Left ventricle myocardium inferior (tissue), 1 donor: ENCODE results near the gene SLC38A8. TPM values are rescaled to one million over a fixed set of nuclear protein-coding genes. Genes with fewer than 3 reads are reported as not detected.
A peak's percentile ranks its signal among the peaks of the same experiment; 100 is the strongest.

ENCODE experiments used
- DNase-seq: peaks from one replicate; pipeline ENCODE4 v3.0.0-alpha.2; 2020
- H3K27ac ChIP-seq: fragments of 200-600 bp; replicated peaks from 2 replicates; pipeline ENCODE4 v1.8.0; 2021
- H3K27me3 ChIP-seq: fragments of 200-600 bp; 2 replicates; pipeline ENCODE4 v1.8.0; 2021; ENCODE audit warnings: low read depth
- H3K36me3 ChIP-seq: fragments of 200-600 bp; 2 replicates; pipeline ENCODE4 v1.8.0; 2021
- H3K4me1 ChIP-seq: fragments of 200-600 bp; 2 replicates; pipeline ENCODE4 v1.8.0; 2021
- H3K4me3 ChIP-seq: fragments of 200-600 bp; 2 replicates; pipeline ENCODE4 v1.8.0; 2021; ENCODE audit warnings: mild to moderate bottlenecking, moderate library complexity
- H3K9me3 ChIP-seq: fragments of 200-600 bp; replicated peaks from 2 replicates; pipeline ENCODE4 v1.8.0; 2021
- CTCF ChIP-seq: fragments of 200-600 bp; IDR thresholded peaks from 2 replicates; pipeline ENCODE4 v1.8.0; 2021; ENCODE audit warnings: antibody characterized with exemption, mild to moderate bottlenecking, borderline replicate concordance
- intact Hi-C: fragments of 100-400 bp; cut with micrococcal nuclease; formaldehyde crosslinking; loops from one replicate; pipeline ENCODE4 v1.11.0; 2022
- total RNA-seq: library from RNA; stranded (reverse); fragmentation: NEBNext Ultra II Directional; extraction: Animal tissue kit (Norgen Biotek cat#: 25700); gene quantifications from one replicate; pipeline ENCODE4 v1.2.1, GENCODE V29; 2021
- donor health status: DM: no; HTN: yes; CAD: no; lungs with severe emphysema.

Gene SLC38A8
- total RNA-seq, 1 donor from 2014 or later = not detected

- intact Hi-C loops = loop anchor here (10.0 kb wide), 1 partner anchor 102 kb away; the partner anchor contains the start of gene TAF1C
- Histone ChIP-seq H3K27ac (peak overlapping the region; percentile 11), H3K36me3 (peaks cover 80% of the 10 kb centered on the region), H3K9me3 (no peaks in the 10 kb centered on the region), H3K4me3 (no peak overlapping the region), H3K27me3 (no peaks in the 10 kb centered on the region), H3K4me1 (peaks cover 58% of the 10 kb centered on the region)
- no peak for TF ChIP-seq CTCF
- no peak for DNase-seq
Observed at GRCh38 chr16:84082835-84083569, 40.4 kb upstream of the SLC38A8 start.

DNA sequence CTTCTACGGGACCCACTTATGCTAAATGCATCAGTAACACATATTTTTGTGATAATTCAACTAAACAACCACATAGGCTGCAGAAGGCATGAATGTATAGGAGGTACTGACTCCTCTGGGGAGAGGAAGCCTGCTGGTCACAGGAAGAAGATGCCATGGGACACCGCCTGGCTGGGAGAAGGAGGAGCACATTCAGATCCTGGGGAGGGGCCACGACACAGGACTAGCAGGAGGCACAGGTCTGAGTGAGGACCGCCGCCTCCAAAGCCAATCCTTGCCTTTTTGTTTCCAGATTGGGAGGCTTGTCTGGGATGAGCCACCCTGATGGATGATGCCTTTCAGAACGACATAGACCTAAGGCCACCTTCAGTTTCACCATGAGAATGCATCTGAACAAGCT lies 39.5 kb upstream of the SLC38A8 start:
- Histone ChIP-seq H3K27ac (no peak overlapping the region), H3K36me3 (peaks cover 77% of the 10 kb centered on the region), H3K9me3 (no peaks in the 10 kb centered on the region), H3K27me3 (no peaks in the 10 kb centered on the region), H3K4me1 (peaks cover 49% of the 10 kb centered on the region), H3K4me3 (no peak overlapping the region)
- TF ChIP-seq CTCF = no peak
- intact Hi-C loops = loop anchor here (10.0 kb wide), 1 partner anchor 103 kb away; the partner anchor contains the start of gene TAF1C
- DNase-seq = no peak

DNA sequence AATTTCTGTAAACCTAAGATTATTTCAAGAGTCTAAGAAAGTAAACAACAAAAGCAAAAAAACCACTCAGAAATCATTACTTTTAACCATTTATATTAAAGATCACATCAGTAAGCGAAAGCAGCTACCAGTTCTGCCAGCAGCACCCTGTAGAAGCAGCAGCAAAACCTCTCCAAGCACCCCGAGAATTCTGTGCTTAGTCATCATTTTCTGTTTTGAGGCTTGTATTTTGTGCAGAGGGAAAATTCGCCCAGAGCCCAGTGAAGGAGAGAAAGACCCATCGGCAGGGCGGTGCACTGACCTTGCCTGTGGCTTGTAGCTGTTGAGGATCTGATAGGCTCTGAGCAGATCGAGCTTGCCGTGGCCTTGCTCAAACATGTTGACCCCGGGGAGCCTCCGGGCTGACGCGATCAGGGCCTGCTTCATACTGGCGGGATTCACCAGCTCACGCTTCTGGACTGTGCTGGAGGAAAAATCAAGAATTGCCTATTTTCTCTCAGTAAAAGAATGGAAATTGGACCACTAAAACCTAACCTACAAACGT lies 38.9 kb upstream of the SLC38A8 start:
- H3K36me3 ChIP-seq = peaks cover 77% of the 10 kb centered on the region
- TF ChIP-seq CTCF = no peak
- H3K27me3 ChIP-seq = no peaks in the 10 kb centered on the region
- H3K4me3 ChIP-seq = no peak overlapping the region
- peaks cover 44% of the 10 kb centered on the region for H3K4me1 ChIP-seq
- no peak overlapping the region for H3K27ac ChIP-seq
- no peaks in the 10 kb centered on the region for H3K9me3 ChIP-seq
- intact Hi-C loops = loop anchor here (10.0 kb wide), 1 partner anchor 103 kb away; the partner anchor contains the start of gene TAF1C
- DNase-seq = no peak

GRCh38 chr16:84080813-84081212 lies 38.2 kb upstream of the SLC38A8 start:
- H3K36me3 ChIP-seq = peaks cover 78% of the 10 kb centered on the region
- peaks cover 47% of the 10 kb centered on the region for H3K4me1 ChIP-seq
- H3K27me3 ChIP-seq = no peaks in the 10 kb centered on the region
- H3K4me3 ChIP-seq = no peak overlapping the region
- H3K9me3 ChIP-seq = no peaks in the 10 kb centered on the region
- DNase-seq = no peak
- H3K27ac ChIP-seq = peak overlapping the region; percentile 65
- intact Hi-C loops = loop anchor here (10.0 kb wide), 1 partner anchor 104 kb away; the partner anchor contains the start of gene TAF1C
- TF ChIP-seq CTCF = no peak

- no peak for TF ChIP-seq CTCF
- peaks cover 47% of the 10 kb centered on the region for H3K4me1 ChIP-seq
- H3K27me3 ChIP-seq = no peaks in the 10 kb centered on the region
- intact Hi-C loops = loop anchor here (10.0 kb wide), 1 partner anchor 104 kb away; the partner anchor contains the start of gene TAF1C
- DNase-seq = no peak
- H3K4me3 ChIP-seq = no peak overlapping the region
- no peaks in the 10 kb centered on the region for H3K9me3 ChIP-seq
- H3K36me3 ChIP-seq = peaks cover 83% of the 10 kb centered on the region
- H3K27ac ChIP-seq = peak overlapping the region; percentile 65
Observed at GRCh38 chr16:84080378-84080777, 37.8 kb upstream of the SLC38A8 start.
